GM19468 (cell line): Measurements from ENCODE around the gene AFAP1L2.

ENCODE experiments used
- ATAC-seq: cut with Tn5 transposase; IDR thresholded peaks from one replicate; pipeline ENCODE4 v1.9.1; 2021; ENCODE audit warnings: mild to moderate bottlenecking, moderate library complexity, moderate number of reproducible peaks; ENCODE audit not compliant: unreplicated experiment; ENCODE audit errors: extremely low read depth

AFAP1L2 gene

GRCh38 chr10:114404171-114405010 is at the start of gene AFAP1L2:
TSS of gene AFAP1L2 (minus strand) at chr10:114404502. CDS start at chr10:114404455, 47 bp downstream.
- no peak for ATAC-seq

- ATAC-seq, result no peak
Measured at GRCh38 chr10:114453576-114453975, 49.3 kb upstream of the AFAP1L2 start.

DNA sequence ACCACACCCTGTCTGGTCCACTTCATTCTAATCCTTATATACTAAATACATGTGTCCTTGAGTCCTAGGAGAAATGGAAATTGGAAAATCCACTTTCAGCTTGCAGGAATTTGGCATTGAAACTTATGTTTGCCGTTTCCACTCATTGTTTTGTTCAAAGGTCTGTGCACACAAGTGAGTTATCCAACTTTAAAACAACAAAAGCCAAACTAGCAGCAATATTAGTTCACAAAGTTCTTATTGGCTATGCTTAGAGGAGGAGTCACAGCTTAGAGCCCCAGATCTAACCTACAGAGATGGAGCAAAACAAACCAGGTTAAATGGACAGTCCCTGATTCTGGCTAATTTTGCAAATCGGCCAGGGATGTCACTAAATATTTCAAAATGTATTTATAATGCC is 44.6 kb upstream of the AFAP1L2 start:
- ATAC-seq, result no peak

GRCh38 chr10:114445332-114445731 is 41.0 kb upstream of the AFAP1L2 start:
- ATAC-seq, result no peak

- no peak for ATAC-seq
Measured at GRCh38 chr10:114444819-114445218, 40.5 kb upstream of the AFAP1L2 start.

GRCh38 chr10:114442091-114442630 is 37.9 kb upstream of the AFAP1L2 start:
- ATAC-seq, result no peak

GRCh38 chr10:114441107-114441506 is 36.8 kb upstream of the AFAP1L2 start:
- ATAC-seq, result no peak

DNA sequence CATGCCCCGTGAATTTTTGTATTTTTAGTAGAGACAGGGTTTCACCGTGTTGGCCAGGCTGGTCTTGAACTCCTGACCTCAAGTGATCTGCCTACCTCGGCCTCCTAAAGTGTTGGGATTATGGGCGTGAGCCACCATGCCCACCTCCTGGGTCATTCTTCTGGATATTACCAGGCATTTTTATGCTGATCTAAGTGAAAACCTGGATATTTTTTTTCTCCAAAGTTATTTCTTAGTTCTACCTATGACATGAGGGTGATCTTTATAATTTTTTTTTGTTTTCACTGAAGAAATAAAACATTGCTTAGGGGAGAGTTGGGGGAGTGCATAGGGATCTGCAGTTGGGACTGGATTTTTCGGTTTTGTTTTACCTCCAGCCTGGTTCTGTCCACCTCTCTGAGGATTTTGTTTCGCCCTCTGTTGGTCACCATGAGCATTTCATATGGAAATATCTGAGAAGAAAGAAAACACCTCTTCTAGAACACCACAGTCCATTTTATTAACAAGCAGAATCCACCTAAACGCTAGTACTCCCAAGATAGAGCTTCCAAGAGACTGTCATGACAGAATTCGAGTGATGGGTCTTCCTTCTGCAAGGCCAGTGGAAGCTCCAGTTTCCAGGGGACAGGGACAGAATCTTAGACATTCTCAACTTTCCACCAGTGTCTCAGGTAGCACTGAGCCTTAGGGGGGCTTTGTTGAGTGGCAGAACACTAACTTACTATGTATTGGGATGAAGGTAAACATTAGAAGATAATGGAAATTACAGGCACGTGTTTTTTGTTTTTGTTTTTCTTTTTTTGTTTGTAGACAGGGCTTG is 33.4 kb upstream of the AFAP1L2 start:
- no peak for ATAC-seq

- ATAC-seq, result no peak
Measured at GRCh38 chr10:114436941-114437340, 32.6 kb upstream of the AFAP1L2 start.

DNA sequence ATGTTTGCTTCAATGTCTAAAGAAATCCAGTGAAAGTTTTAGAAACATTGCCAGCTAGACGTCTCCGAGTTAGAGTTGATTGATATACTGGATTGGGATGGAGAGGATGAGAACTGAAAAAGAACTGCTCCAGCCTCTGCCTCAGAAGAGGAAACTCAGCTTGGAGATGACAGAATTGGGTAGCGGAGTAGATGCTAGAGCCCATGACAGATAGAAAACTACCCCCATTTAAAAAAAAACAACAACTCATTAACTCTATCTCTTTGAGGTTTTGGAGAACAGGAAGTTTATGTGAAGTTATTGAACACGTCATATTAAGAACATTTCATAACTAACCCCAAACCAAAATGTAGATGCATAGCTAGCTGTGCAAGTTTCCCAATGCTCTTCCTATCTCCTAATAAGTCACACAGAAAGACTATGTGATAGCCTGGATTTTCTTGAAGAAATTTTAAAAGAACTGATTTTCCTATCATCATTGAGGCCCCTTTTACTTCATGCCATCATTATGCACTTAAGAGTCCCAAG is 28.3 kb upstream of the AFAP1L2 start:
- no peak for ATAC-seq

- ATAC-seq, result no peak
Measured at GRCh38 chr10:114431414-114432135, 27.3 kb upstream of the AFAP1L2 start.

DNA sequence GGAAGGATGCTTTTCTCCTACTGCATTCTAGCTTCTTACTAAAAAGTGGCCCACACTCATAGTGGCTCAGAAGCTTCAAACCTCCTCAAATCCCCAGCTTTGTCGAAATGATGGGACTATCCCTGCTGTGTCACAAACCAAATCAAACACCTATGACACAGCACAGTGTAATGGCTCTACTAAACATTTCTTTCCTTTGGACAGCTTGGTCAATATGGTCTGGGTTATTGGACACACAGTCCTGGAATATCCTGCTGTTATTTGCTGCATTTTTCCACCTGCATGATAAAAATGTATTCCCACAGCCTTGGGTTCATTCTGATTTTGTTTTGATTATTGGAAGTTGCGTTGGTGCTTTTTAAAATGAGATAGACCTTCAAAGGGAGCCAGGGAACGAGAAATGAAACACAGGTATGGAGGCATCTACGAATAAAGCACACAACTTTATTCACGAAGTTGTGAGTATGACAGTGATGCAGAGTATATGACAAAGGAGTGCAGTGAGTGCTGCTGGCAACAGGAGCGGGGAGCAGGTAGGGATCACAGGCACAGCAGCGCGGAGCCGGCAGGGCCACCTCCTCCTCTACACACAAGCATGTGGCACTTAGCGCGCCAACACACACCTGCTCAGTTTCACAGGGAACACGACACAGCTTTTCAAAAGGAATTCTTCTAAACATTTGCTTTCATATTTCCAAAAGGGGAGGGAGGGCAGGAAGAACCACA is 26.5 kb upstream of the AFAP1L2 start:
- no peak for ATAC-seq

DNA sequence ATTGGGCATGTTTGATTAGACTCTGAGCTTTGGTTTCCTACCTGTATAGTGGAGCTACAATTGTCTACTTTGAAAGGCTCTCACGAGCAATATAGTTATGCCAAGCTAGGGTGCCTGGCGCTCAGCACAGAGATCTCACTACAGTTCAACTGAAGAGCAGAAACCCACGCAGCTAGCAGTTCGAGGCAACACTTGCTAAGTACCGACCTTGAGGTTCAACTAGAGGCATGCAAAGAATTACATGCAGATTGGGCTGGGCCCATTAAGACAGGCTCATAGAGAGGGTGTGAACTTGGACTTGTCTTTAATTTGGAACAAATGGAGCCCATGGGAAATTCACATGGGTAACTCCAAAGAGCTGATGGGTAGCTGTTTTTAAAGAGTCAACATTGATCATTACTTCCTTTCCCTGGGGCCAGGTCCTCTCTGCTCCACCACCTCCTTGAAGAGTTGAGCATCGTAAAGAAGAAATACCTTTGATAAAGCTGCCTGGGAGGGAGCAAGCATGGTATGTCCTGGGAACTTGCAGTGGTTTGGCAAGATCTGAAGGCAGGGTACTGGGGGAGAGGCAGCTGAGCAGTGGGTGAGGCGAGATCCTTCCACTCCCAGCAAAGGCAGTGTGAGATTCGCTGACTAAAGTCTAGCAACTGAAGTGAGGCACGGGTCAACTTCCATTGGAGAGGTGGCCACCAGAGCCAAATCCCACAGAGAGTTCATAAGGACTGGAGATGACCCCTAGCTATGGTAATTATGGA is 25.5 kb upstream of the AFAP1L2 start:
- no peak for ATAC-seq

DNA sequence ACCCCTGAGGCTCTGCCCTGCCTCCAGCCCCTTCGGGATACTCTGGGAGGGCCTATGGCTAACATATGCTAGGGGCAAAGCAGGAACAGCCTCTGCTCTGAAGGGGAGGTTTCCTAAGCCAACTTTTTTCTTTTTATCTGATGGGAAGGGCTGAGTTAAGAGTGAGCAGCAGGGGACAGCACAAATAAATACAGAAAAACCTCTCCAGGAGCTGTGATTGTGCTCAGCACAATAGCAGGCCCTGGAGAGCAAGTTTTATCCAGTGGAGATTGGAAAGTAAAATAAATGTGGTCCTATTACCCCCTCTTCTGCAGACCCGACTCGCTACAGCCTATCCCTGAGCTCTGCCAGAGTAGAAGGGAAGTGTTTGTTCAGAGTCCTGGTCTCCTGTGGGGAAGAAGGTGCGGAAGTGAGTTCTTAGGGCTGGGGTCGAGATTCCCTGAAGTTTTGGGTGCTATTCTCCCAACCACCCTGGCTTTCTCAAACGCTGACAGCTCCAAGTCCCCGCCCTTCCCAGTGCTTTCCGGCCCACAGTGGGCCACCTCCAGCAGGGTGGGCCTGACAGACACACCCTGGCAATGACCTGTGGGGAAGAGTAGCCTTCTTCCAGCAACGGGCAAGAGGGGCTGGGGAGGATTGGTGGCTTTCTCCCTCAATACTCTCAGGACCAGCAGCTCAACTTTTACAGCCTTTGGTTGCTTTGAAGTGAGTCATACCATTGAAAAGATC is 23.0 kb upstream of the AFAP1L2 start:
- ATAC-seq, result no peak

DNA sequence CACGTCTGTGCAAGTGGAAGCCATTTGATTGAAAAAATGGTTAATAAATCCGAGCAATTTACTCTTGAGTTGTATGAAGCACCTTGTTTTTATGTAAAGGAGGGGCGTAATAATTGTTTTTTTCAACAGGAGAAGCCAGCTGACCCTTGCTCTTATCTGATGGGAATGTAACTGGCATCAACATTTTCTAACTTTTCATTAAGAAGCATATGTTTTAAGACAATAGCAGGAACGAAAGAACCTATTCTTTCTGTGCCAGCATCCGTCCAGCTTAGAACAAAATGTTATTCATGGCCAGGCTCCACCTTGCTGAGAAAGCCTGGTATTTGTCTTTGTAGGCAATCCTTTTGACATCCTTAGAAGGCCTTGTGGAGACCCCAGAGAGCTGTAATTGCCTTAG is 22.2 kb upstream of the AFAP1L2 start:
- ATAC-seq, result no peak

DNA sequence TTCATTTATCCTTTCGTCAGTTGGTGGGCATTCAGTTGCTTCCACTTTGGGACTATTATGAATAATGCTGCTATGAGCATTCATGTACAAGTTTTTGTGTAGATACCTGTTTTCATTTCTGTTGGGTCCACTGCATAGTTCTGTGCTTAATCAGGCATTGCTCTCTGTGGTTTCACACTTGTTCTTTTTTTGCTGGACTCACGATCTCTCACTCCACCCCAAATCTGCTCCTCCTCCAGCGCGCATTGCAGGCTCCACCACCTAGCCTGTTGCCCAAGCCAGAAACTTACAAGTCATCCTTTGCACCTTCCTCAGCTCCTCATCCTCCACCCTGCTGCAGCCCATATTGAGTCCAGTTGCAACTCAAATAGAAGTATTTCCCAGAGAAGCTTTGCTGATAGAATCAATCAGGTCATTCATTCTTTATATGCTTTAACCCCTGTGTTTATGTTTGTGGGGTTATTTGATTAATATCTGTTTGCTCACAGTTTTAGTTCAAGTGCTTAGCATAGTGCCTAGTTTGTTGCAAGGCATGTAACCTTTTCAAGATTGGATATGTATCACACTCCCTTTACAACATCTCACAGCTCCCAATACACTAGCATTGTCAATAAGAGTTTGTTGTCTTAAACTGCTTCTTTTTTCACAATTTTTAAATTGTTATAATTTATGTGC is 16.6 kb upstream of the AFAP1L2 start:
- ATAC-seq, result no peak

DNA sequence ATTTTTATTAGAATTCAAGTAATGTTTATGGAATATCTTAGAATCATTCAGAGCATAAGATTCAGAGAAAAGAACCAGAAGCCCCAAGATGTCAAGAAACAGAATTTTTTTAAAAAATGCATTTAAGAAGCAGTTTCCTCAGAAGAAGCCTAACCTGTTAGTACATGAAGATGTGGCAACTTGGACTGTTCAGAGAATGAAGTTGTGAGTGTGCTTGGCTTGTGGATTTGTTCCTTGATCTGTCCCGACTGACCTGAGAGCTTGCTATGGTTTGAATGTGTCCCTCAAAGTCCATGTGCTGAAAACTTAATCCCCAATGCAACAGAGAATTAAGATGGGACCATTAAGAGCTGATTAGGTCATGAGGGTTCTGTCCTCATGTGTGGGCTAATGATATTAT is 13.8 kb upstream of the AFAP1L2 start:
- no peak for ATAC-seq
